Measurements from ENCODE around the gene FST. TPM values are rescaled to one million over a fixed set of nuclear protein-coding genes. Genes with fewer than 3 reads are reported as not detected.

FST gene
- total RNA-seq, 1 experiment from 2014 or later = 0.51 TPM

DNA sequence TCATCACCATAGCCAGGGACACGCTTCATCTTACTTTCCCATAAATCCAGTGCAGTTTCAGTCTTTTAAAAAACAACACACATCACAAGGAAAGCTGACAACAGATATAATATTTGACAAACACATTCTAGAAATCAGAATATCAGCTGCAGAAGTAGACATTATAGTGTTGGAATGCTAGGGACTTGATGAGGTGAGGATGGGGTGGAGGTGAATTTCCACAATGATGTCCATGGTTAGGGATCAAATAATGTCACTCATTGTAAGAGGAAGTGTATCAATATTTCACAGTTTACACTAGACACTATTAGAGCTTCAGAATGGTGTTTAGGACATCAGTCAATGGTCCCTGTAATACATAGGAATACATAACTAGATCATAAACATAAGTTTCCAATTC is 7.0 kb downstream of the FST start:
- no peaks in the 10 kb centered on the region for H3K36me3 ChIP-seq (ENCODE audit: control insufficient read depth, insufficient read depth, low read length)
- CTCF ChIA-PET = no interaction called here
- H3K9me3 ChIP-seq (ENCODE audit: control insufficient read depth, insufficient read depth, low read depth, low read length) = no peaks in the 10 kb centered on the region
- H3K27ac ChIP-seq (ENCODE audit: low read length) = no peak overlapping the region
- POLR2A ChIA-PET = no interaction called here
- no peaks in the 10 kb centered on the region for H3K4me1 ChIP-seq (ENCODE audit: control insufficient read depth, insufficient read depth, low read length)
- TF ChIP-seq, protein P1, sequence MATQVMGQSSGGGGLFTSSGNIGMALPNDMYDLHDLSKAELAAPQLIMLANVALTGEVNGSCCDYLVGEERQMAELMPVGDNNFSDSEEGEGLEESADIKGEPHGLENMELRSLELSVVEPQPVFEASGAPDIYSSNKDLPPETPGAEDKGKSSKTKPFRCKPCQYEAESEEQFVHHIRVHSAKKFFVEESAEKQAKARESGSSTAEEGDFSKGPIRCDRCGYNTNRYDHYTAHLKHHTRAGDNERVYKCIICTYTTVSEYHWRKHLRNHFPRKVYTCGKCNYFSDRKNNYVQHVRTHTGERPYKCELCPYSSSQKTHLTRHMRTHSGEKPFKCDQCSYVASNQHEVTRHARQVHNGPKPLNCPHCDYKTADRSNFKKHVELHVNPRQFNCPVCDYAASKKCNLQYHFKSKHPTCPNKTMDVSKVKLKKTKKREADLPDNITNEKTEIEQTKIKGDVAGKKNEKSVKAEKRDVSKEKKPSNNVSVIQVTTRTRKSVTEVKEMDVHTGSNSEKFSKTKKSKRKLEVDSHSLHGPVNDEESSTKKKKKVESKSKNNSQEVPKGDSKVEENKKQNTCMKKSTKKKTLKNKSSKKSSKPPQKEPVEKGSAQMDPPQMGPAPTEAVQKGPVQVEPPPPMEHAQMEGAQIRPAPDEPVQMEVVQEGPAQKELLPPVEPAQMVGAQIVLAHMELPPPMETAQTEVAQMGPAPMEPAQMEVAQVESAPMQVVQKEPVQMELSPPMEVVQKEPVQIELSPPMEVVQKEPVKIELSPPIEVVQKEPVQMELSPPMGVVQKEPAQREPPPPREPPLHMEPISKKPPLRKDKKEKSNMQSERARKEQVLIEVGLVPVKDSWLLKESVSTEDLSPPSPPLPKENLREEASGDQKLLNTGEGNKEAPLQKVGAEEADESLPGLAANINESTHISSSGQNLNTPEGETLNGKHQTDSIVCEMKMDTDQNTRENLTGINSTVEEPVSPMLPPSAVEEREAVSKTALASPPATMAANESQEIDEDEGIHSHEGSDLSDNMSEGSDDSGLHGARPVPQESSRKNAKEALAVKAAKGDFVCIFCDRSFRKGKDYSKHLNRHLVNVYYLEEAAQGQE (IDR thresholded peaks at IDR 0.05; ENCODE audit: insufficient read depth in 1 of 2, low read depth in 2 of 2, low read length in 1 of 2) = no peak
- TF ChIP-seq POLR2AphosphoS5 (IDR thresholded peaks at IDR 0.05; ENCODE audit: low read depth, low read length) (no peak), TCF7L2 (IDR thresholded peaks at IDR 0.05; ENCODE audit: low read depth, low read length) (no peak), SIN3A (IDR thresholded peaks at IDR 0.05; ENCODE audit: borderline replicate concordance, insufficient read depth, low read depth, low read length) (no peak)
- TF ChIP-seq, protein P2, sequence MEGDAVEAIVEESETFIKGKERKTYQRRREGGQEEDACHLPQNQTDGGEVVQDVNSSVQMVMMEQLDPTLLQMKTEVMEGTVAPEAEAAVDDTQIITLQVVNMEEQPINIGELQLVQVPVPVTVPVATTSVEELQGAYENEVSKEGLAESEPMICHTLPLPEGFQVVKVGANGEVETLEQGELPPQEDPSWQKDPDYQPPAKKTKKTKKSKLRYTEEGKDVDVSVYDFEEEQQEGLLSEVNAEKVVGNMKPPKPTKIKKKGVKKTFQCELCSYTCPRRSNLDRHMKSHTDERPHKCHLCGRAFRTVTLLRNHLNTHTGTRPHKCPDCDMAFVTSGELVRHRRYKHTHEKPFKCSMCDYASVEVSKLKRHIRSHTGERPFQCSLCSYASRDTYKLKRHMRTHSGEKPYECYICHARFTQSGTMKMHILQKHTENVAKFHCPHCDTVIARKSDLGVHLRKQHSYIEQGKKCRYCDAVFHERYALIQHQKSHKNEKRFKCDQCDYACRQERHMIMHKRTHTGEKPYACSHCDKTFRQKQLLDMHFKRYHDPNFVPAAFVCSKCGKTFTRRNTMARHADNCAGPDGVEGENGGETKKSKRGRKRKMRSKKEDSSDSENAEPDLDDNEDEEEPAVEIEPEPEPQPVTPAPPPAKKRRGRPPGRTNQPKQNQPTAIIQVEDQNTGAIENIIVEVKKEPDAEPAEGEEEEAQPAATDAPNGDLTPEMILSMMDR (IDR thresholded peaks at IDR 0.05) = no peak
- H3K4me3 ChIP-seq (ENCODE audit: low read depth in 2 of 2, low read length in 2 of 2) = no peak overlapping the region
- in situ Hi-C loops (cut with HindIII; ENCODE audit: low pct_unique_long_range_greater_than_20kb, low sequenced_read_pairs) (no loop called here), intact Hi-C loops (cut with micrococcal nuclease; ENCODE audit: unreplicated experiment) (loop anchor here (10.0 kb wide), 1 partner anchor 397 kb away; no protein-coding TSS in a partner anchor)
- ATAC-seq (no peak), DNase-seq (ENCODE audit: low read depth, low spot score) (no peak)
- no TSS peak for BruUV-seq (replicated peaks)
- H3K27me3 ChIP-seq (ENCODE audit: control insufficient read depth, insufficient read depth, low read length) = peaks cover 23% of the 10 kb centered on the region

DNA sequence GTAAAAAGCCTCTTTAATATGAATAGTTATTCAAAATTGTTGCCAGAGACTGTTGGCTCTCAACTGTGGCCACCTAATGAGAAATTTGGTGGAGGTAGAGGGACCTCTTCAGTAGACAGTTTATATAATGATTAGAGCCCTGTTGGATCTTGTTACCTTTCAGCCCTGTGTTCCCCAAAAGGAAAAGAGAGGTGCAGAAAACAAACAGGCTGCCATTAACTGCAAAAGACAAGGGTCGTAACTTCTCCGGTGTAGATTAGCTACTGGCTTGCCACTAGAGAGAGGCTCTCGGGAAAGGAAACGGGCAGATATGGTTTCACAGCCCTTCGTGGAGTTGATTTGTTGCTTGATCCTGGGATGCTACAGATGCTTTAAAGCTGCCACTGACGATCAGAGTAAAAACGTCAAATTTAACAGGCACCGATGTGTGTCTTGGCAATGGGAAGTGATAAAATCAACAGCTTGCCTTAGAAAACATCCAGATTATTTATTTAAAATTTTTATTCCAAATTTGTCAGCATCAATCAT is 7.8 kb downstream of the FST start:
- H3K4me3 ChIP-seq (ENCODE audit: low read depth in 2 of 2, low read length in 2 of 2) = no peak overlapping the region
- no TSS peak for BruUV-seq (replicated peaks)
- in situ Hi-C loops (cut with HindIII; ENCODE audit: low pct_unique_long_range_greater_than_20kb, low sequenced_read_pairs) = no loop called here
- TF ChIP-seq SIN3A (IDR thresholded peaks at IDR 0.05; ENCODE audit: borderline replicate concordance, insufficient read depth, low read depth, low read length) (no peak), POLR2AphosphoS5 (IDR thresholded peaks at IDR 0.05; ENCODE audit: low read depth, low read length) (no peak), TCF7L2 (IDR thresholded peaks at IDR 0.05; ENCODE audit: low read depth, low read length) (no peak)
- TF ChIP-seq, protein P1 (IDR thresholded peaks at IDR 0.05; ENCODE audit: insufficient read depth in 1 of 2, low read depth in 2 of 2, low read length in 1 of 2) = no peak
- TF ChIP-seq, protein P2 (IDR thresholded peaks at IDR 0.05) = no peak
- intact Hi-C loops (cut with micrococcal nuclease; ENCODE audit: unreplicated experiment) = loop anchor here (10.0 kb wide), 1 partner anchor 397 kb away; no protein-coding TSS in a partner anchor
- ATAC-seq (no peak), DNase-seq (ENCODE audit: low read depth, low spot score) (no peak)
- H3K27me3 ChIP-seq (ENCODE audit: control insufficient read depth, insufficient read depth, low read length) = peaks cover 20% of the 10 kb centered on the region
- CTCF ChIA-PET = no interaction called here
- H3K36me3 ChIP-seq (ENCODE audit: control insufficient read depth, insufficient read depth, low read length) = no peaks in the 10 kb centered on the region
- POLR2A ChIA-PET = no interaction called here
- no peak overlapping the region for H3K27ac ChIP-seq (ENCODE audit: low read length)
- no peaks in the 10 kb centered on the region for H3K9me3 ChIP-seq (ENCODE audit: control insufficient read depth, insufficient read depth, low read depth, low read length)
- no peaks in the 10 kb centered on the region for H3K4me1 ChIP-seq (ENCODE audit: control insufficient read depth, insufficient read depth, low read length)
